B cell (primary cell): Measurements from ENCODE around the gene ATG4B. TPM values are rescaled to one million over a fixed set of nuclear protein-coding genes. Genes with fewer than 3 reads are reported as not detected.

Experiments used
- ATAC-seq: fragments of 200-7000 bp; cut with Tn5 transposase; one replicate; pipeline ENCODE4 v1.10.0; 2021; ENCODE audit warnings: low read depth, mild to moderate bottlenecking, moderate number of reproducible peaks, moderate library complexity
- CTCF ChIA-PET: fragments of 350-600 bp; sonication (Branson Sonifier 250); formaldehyde crosslinking; loops from one replicate; lab custom pipeline; 2021; ENCODE audit warnings: antibody characterized with exemption, inconsistent platforms; lab: Charles Lee
- POLR2A ChIA-PET: fragments of 350-600 bp; sonication (Branson Sonifier 250); formaldehyde crosslinking; loops from one replicate; lab custom pipeline; 2021; ENCODE audit warnings: antibody characterized with exemption; lab: Charles Lee
- DNase-seq: peaks from one replicate; pipeline ENCODE4 v3.0.0; 2013
- H2AFZ ChIP-seq: 2 replicates; pipeline ENCODE4 v1.6.1; 2012; ENCODE audit warnings: mild to moderate bottlenecking, low read depth, low read length; ENCODE audit not compliant: insufficient read depth, poor library complexity, severe bottlenecking
- H3K27ac ChIP-seq, 2 donors: 1 replicate in 1 of 2; 2 replicates in 1 of 2; pipeline ENCODE4 v1.5.1; 2012 to 2013; ENCODE audit warnings: low read length in 2 of 2, mild to moderate bottlenecking in 2 of 2, moderate library complexity in 1 of 2
- H3K27me3 ChIP-seq, 4 experiments: fragments of 200-600 bp in 1 of 4; sonication (generic) in 1 of 4; replicated peaks in 1 of 4; 1 replicate in 2 of 4; 2 replicates in 2 of 4; pipeline versions ENCODE4 v1.6.1 to v1.7.0; 2013 to 2016; ENCODE audit warnings: low read length in 3 of 4, mild to moderate bottlenecking in 2 of 4, mixed read lengths in 1 of 4, moderate library complexity in 1 of 4; ENCODE audit not compliant: insufficient read depth in 4 of 4, control insufficient read depth in 3 of 4; ENCODE audit errors: control extremely low read depth in 1 of 4
- H3K36me3 ChIP-seq, 2 experiments: replicated peaks in 1 of 2; 1 replicate in 1 of 2; 2 replicates in 1 of 2; pipeline versions ENCODE4 v1.6.1 to v1.7.1; 2013; ENCODE audit warnings: low read length in 1 of 2; ENCODE audit not compliant: insufficient read depth in 2 of 2, control insufficient read depth in 1 of 2; ENCODE audit errors: control extremely low read depth in 1 of 2, extremely low read depth in 1 of 2
- H3K4me1 ChIP-seq, 2 donors: fragments of 200-600 bp in 1 of 2; sonication (generic) in 1 of 2; 1 replicate in 1 of 2; 2 replicates in 1 of 2; pipeline versions ENCODE4 v1.5.1 to v1.6.1; 2013 to 2017; ENCODE audit warnings: low read length in 2 of 2; ENCODE audit not compliant: control insufficient read depth in 2 of 2, insufficient read depth in 2 of 2
- H3K4me2 ChIP-seq: replicated peaks from 2 replicates; pipeline ENCODE3; 2012; ENCODE audit warnings: mild to moderate bottlenecking, low read depth, low read length; ENCODE audit not compliant: poor library complexity, severe bottlenecking
- H3K4me3 ChIP-seq, 5 experiments: fragments of 200-600 bp in 1 of 5; sonication (generic) in 1 of 5; 1 replicate in 3 of 5; 2 replicates in 2 of 5; pipeline versions ENCODE4 v1.5.1 to v1.7.0; 2011 to 2016; ENCODE audit warnings: low read length in 4 of 5, mild to moderate bottlenecking in 4 of 5, low read depth in 2 of 5, control low read depth in 1 of 5, moderate library complexity in 1 of 5; ENCODE audit not compliant: insufficient read depth in 1 of 5; ENCODE audit errors: control extremely low read depth in 1 of 5, extremely low read depth in 1 of 5
- H3K79me2 ChIP-seq: fragments of 200-600 bp; sonication (generic); one replicate; pipeline ENCODE4 v1.6.0; 2016; ENCODE audit warnings: low read length; ENCODE audit not compliant: control insufficient read depth, insufficient read depth
- H3K9ac ChIP-seq: fragments of 200-600 bp; sonication (generic); 2 replicates; pipeline ENCODE4 v1.6.1; 2017; ENCODE audit warnings: mild to moderate bottlenecking, low read length, moderate library complexity
- H3K9me3 ChIP-seq, 3 donors: one replicate each; pipeline versions ENCODE4 v1.6.1 to v1.7.1; 2013; ENCODE audit warnings: low read length in 2 of 3; ENCODE audit not compliant: control insufficient read depth in 2 of 3, insufficient read depth in 1 of 3; ENCODE audit errors: control extremely low read depth in 1 of 3
- H4K20me1 ChIP-seq: 2 replicates; pipeline ENCODE4 v1.6.0; 2012; ENCODE audit warnings: mild to moderate bottlenecking, low read length; ENCODE audit not compliant: insufficient read depth, control insufficient read depth, poor library complexity, severe bottlenecking
- H3K27ac Mint-ChIP-seq: one replicate; pipeline ENCODE4 v1.8.0; 2021; ENCODE audit warnings: mixed read lengths
- H3K27me3 Mint-ChIP-seq: one replicate; pipeline ENCODE4 v1.8.0; 2021; ENCODE audit warnings: mixed read lengths
- H3K4me1 Mint-ChIP-seq: one replicate; pipeline ENCODE4 v1.8.0; 2021; ENCODE audit warnings: mixed read lengths
- H3K4me3 Mint-ChIP-seq: one replicate; pipeline ENCODE4 v1.8.0; 2021; ENCODE audit warnings: mixed read lengths
- H3K9me3 Mint-ChIP-seq: one replicate; pipeline ENCODE4 v1.8.0; 2022; ENCODE audit warnings: mixed read lengths; ENCODE audit not compliant: insufficient read depth
- EZH2 ChIP-seq: IDR thresholded peaks from 2 replicates; pipeline ENCODE4 v1.6.1; 2012; ENCODE audit warnings: borderline replicate concordance, low read depth, mild to moderate bottlenecking, moderate library complexity, low read length; ENCODE audit not compliant: insufficient read depth, poor library complexity, severe bottlenecking
- WGBS: methylation state at CpG from one replicate; pipeline ENCODE4 v1.1.5; 2013; ENCODE audit warnings: missing lambda C conversion rate; ENCODE audit not compliant: insufficient coverage; 5-methylcytosine and 5-hydroxymethylcytosine counted together
- intact Hi-C: fragments of 100-400 bp; cut with micrococcal nuclease; formaldehyde crosslinking; loops from one replicate; pipeline ENCODE4 v1.10.0; 2022
- polyA plus RNA-seq: library from polyadenylated mRNA; depleted of rRNA; stranded (reverse); fragments of >200 nt; gene quantifications from 2 replicates; pipeline ENCODE4 v1.2.3, GENCODE V29; 2012
- total RNA-seq, 2 donors: library from RNA; stranded (reverse); fragments of 120-200 nt in 1 of 2; gene quantifications; 1 replicate in 1 of 2; 2 replicates in 1 of 2; pipeline versions ENCODE4 v1.2.3 to v1.2.4, GENCODE V29; 2013 to 2022
- TF ChIP-seq, protein P1 (sequence below): fragments of 200-600 bp; IDR thresholded peaks from one replicate; pipeline ENCODE4 v1.8.0; 2022; ENCODE audit warnings: antibody characterized with exemption, mild to moderate bottlenecking

ATG4B gene
- total and polyA plus RNA-seq, 2 donors (not counting 1 experiment from before 2014, with no cell fraction given): 130 TPM

DNA sequence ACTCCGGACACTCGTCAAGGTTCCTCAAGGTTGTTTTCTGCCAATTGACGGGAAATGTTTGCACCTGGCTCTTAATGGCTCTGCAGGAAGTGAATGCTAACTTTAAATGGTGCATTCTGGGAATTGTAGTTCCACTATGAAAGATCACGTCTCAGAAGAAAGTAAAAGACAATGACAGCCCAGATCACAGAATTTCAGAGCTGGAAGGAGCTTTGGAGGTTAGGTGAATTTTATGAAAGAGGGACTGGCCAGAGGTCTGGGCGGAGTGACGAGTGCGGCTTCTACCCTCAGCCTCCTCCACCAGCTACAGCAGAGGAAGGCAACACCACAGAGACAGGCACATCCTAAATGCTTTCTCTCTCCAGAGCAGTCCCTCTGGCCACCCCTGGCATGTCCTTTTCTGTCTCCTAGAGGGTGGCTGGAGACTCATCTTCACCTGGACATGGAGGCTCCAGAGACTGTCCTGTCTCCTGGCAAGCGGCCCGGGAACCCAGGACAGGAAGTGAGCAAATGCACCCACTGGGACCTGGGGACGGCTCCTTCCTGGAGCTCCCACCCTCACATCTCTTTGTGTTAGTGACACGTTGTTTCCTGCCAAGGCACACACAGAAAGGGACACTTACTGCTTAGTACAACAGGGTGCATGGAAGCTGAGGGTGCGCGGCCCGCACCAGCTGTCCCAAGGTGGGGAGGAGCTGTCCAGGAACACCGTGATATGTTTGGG lies 19.9 kb upstream of the ATG4B start:
- WGBS: 21% methylated on average over 7 of the region's 15 CpGs
- Histone ChIP-seq H3K79me2 (peaks cover 80% of the 10 kb centered on the region), H3K9ac (peak overlapping the region; percentile 64), H3K4me2 (peak overlapping the region; percentile 78), H3K27ac (peak overlapping the region; percentile 30 to 64), H2AFZ (peak overlapping the region; percentile 70), H4K20me1 (no peaks in the 10 kb centered on the region), H3K4me3 (peak overlapping the region; percentile 43 to 74 (median 55)), H3K9me3 (no peaks in the 10 kb centered on the region), H3K4me1 (peaks cover 15 to 18% of the 10 kb centered on the region in 2 donors), H3K27me3 (no peaks in the 10 kb centered on the region), H3K36me3 (no peaks in the 10 kb centered on the region)
- no peaks in the 10 kb centered on the region for H3K27me3 Mint-ChIP-seq
- DNase-seq (peak; percentile 76), ATAC-seq (peak; percentile 77)
- no peaks in the 10 kb centered on the region for H3K9me3 Mint-ChIP-seq
- intact Hi-C loops: loop anchor here (1.0 kb wide), 2 partner anchors 20 to 109 kb away; partner anchors contain the start of genes ATG4B, STK25 and THAP4
- H3K27ac Mint-ChIP-seq: peak overlapping the region; percentile 76
- H3K4me1 Mint-ChIP-seq: peaks cover 22% of the 10 kb centered on the region
- H3K4me3 Mint-ChIP-seq: peak overlapping the region; percentile 84
- ChIA-PET POLR2A (no interaction called here), CTCF (interaction anchor here (0.6 to 1.1 kb wide), 6 partner anchors 16 to 257 kb away, joined by 3 read pairs; partner anchors contain the start of genes ATG4B and THAP4)
- TF ChIP-seq, protein P1, sequence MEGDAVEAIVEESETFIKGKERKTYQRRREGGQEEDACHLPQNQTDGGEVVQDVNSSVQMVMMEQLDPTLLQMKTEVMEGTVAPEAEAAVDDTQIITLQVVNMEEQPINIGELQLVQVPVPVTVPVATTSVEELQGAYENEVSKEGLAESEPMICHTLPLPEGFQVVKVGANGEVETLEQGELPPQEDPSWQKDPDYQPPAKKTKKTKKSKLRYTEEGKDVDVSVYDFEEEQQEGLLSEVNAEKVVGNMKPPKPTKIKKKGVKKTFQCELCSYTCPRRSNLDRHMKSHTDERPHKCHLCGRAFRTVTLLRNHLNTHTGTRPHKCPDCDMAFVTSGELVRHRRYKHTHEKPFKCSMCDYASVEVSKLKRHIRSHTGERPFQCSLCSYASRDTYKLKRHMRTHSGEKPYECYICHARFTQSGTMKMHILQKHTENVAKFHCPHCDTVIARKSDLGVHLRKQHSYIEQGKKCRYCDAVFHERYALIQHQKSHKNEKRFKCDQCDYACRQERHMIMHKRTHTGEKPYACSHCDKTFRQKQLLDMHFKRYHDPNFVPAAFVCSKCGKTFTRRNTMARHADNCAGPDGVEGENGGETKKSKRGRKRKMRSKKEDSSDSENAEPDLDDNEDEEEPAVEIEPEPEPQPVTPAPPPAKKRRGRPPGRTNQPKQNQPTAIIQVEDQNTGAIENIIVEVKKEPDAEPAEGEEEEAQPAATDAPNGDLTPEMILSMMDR: no peak
- no peak for TF ChIP-seq EZH2

DNA sequence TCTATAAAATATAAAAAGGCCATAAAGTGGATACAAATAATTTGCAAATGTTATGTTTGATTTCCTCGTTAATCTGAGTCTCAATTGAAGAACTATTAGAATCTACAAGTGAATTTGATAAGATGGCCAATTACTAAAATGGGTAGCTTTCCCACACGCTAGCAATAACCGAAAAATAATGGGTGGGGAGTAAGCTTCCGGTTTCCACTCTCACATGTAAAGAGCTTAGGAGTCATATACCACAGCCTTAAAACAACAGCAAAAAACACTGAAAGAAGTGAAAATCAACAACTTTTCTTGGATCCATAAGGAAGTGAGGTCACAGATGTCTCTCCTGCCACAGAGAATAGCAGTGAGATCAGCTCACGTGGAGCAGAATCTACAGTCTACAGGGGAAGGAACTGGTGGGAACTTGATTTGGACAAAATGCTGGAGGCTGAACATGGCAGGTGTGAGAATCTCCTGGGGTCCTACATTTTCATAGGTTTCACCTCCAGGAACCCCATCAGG lies 19.1 kb upstream of the ATG4B start:
- DNase-seq (no peak), ATAC-seq (no peak)
- Histone ChIP-seq H3K36me3 (no peaks in the 10 kb centered on the region), H3K4me3 (no peak overlapping the region), H3K27me3 (no peaks in the 10 kb centered on the region), H2AFZ (no peak overlapping the region), H3K9ac (no peak overlapping the region), H3K4me1 (peaks cover 15 to 18% of the 10 kb centered on the region in 2 donors), H3K79me2 (peaks cover 84% of the 10 kb centered on the region), H3K4me2 (peak overlapping the region; percentile 78), H3K9me3 (no peaks in the 10 kb centered on the region), H4K20me1 (no peaks in the 10 kb centered on the region), H3K27ac (no peak overlapping the region)
- H3K27ac Mint-ChIP-seq: no peak overlapping the region
- ChIA-PET CTCF (interaction anchor here (0.6 to 1.1 kb wide), 6 partner anchors 16 to 402 kb away, joined by 3 read pairs; no protein-coding TSS in a partner anchor), POLR2A (no interaction called here)
- no peaks in the 10 kb centered on the region for H3K27me3 Mint-ChIP-seq
- H3K4me1 Mint-ChIP-seq: peaks cover 22% of the 10 kb centered on the region
- 100% methylated on average over 1 of the region's 5 CpGs for WGBS
- H3K9me3 Mint-ChIP-seq: no peaks in the 10 kb centered on the region
- peak overlapping the region; percentile 24 for H3K4me3 Mint-ChIP-seq
- TF ChIP-seq, protein P1: no peak
- TF ChIP-seq EZH2: no peak
- intact Hi-C loops: no loop called here
